Adrenal gland (tissue), 5 donors: ENCODE results near the gene ARHGAP31.

Experiments used
- CTCF ChIP-seq, 6 experiments: fragments of 450-650 bp in 4 of 6; fragments of 200-600 bp in 2 of 6; sonication (generic) in 1 of 6; IDR thresholded peaks; 1 replicate in 5 of 6; 2 replicates in 1 of 6; pipeline versions ENCODE4 v1.5.1 to v1.8.0; 2016 to 2021; ENCODE audit warnings: antibody characterized with exemption in 6 of 6, mild to moderate bottlenecking in 2 of 6, moderate library complexity in 1 of 6
- POLR2A ChIP-seq, 2 donors: fragments of 450-650 bp; IDR thresholded peaks; one replicate each; pipeline ENCODE4 v1.6.1; 2017; ENCODE audit warnings: antibody characterized with exemption in 2 of 2, mild to moderate bottlenecking in 2 of 2, moderate library complexity in 1 of 2
- donor health status: DM: no; HTN: no; CAD: no.

DNA sequence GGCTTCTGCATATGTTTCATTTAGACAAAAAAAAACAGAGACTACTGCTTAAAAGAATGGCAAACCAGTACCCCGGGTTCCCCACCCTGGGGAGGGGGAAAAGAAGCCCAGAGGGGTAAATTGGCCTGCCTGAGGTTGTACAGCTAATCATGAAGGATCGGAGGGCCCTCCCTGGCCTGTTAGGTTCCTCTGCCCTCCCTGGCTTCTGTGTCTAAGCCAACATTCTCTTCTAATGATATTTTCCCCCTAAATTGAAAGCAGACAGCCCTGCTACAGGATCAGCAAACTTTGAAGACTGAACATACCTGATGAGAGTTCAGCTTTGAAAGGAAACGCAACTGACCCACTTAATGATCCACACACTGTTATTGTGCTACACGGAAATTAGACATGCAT is 2.5 kb downstream of the ARHGAP31 start:
- TF ChIP-seq CTCF (IDR thresholded peaks at IDR 0.05) (no peak), POLR2A (IDR thresholded peaks at IDR 0.05) (no peak)
